ENCODE data around the gene ACOT11.

ACOT11 gene

GRCh38 chr1:54585181-54586066 lies 37.4 kb downstream of the ACOT11 start:
- DNase-seq (ENCODE audit: low spot score) (no peak), FAIRE-seq (peak; percentile 50)

- FAIRE-seq = no peak
- no peak for DNase-seq (ENCODE audit: low spot score)
These were observed 40.3 kb downstream of the ACOT11 start for GRCh38 chr1:54588377-54588776.

GRCh38 chr1:54591127-54591756 lies 43.2 kb downstream of the ACOT11 start:
- DNase-seq (ENCODE audit: low spot score) (no peak), FAIRE-seq (no peak)

- FAIRE-seq = no peak
- DNase-seq (ENCODE audit: low spot score) = no peak
These were observed 45.6 kb downstream of the ACOT11 start for GRCh38 chr1:54593571-54594160.

GRCh38 chr1:54594463-54594862 lies 46.4 kb downstream of the ACOT11 start:
- FAIRE-seq = no peak
- no peak for DNase-seq (ENCODE audit: low spot score)

GRCh38 chr1:54595956-54596498 lies 48.0 kb downstream of the ACOT11 start:
- no peak for DNase-seq (ENCODE audit: low spot score)
- FAIRE-seq = no peak

- FAIRE-seq (no peak), DNase-seq (ENCODE audit: low spot score) (no peak)
These were observed 48.7 kb downstream of the ACOT11 start for GRCh38 chr1:54596756-54597155.

GRCh38 chr1:54597455-54598030 lies 49.5 kb downstream of the ACOT11 start:
- FAIRE-seq (no peak), DNase-seq (ENCODE audit: low spot score) (no peak)

GRCh38 chr1:54599211-54599823 lies 51.3 kb downstream of the ACOT11 start:
- DNase-seq (ENCODE audit: low spot score) (no peak), FAIRE-seq (no peak)

GRCh38 chr1:54600947-54601721 lies 53.1 kb downstream of the ACOT11 start:
- DNase-seq (ENCODE audit: low spot score) = no peak
- peak; percentile 55 for FAIRE-seq

- FAIRE-seq (no peak), DNase-seq (ENCODE audit: low spot score) (no peak)
These were observed 53.7 kb downstream of the ACOT11 start for GRCh38 chr1:54601730-54602129.

- FAIRE-seq = no peak
These were observed 54.5 kb downstream of the ACOT11 start for GRCh38 chr1:54602554-54602953.

GRCh38 chr1:54603241-54603640 lies 55.2 kb downstream of the ACOT11 start:
- no peak for DNase-seq (ENCODE audit: low spot score)

More at GRCh38 chr1:54602554-54602953, 54.5 kb downstream of the ACOT11 start:
- DNase-seq (ENCODE audit: low spot score) = no peak

GRCh38 chr1:54604051-54604450 lies 56.0 kb downstream of the ACOT11 start:
- no peak for DNase-seq (ENCODE audit: low spot score)
- no peak for FAIRE-seq

More at GRCh38 chr1:54603241-54603640, 55.2 kb downstream of the ACOT11 start:
- no peak for FAIRE-seq

- FAIRE-seq = peak; percentile 13
- DNase-seq (ENCODE audit: low spot score) = no peak
These were observed 56.7 kb downstream of the ACOT11 start for GRCh38 chr1:54604572-54605370.

GRCh38 chr1:54606096-54606989 lies 58.3 kb downstream of the ACOT11 start:
- DNase-seq (ENCODE audit: low spot score) = no peak
- no peak for FAIRE-seq

- DNase-seq (ENCODE audit: low spot score) (no peak), FAIRE-seq (peak; percentile 59)
These were observed 58.9 kb downstream of the ACOT11 start for GRCh38 chr1:54606990-54607325.

GRCh38 chr1:54607821-54608565 lies 60.0 kb downstream of the ACOT11 start:
- FAIRE-seq (no peak), DNase-seq (ENCODE audit: low spot score) (no peak)
